Upper lobe of right lung (tissue), 1 donor: Measurements from ENCODE around the gene C3orf22. TPM values are rescaled to one million over a fixed set of nuclear protein-coding genes. Genes with fewer than 3 reads are reported as not detected.

Experiments
- ATAC-seq: fragments of 200-7000 bp; cut with Tn5 transposase; one replicate; pipeline ENCODE4 v1.9.1; 2020; ENCODE audit warnings: mild to moderate bottlenecking, moderate library complexity
- DNase-seq: peaks from one replicate; pipeline ENCODE4 v3.0.0-alpha.2; 2020
- H3K27ac ChIP-seq: fragments of 200-600 bp; one replicate; pipeline ENCODE4 v1.8.0; 2022
- H3K27me3 ChIP-seq: fragments of 200-600 bp; one replicate; pipeline ENCODE4 v1.8.0; 2022; ENCODE audit warnings: mild to moderate bottlenecking
- H3K36me3 ChIP-seq: fragments of 200-600 bp; one replicate; pipeline ENCODE4 v1.8.0; 2022
- H3K4me1 ChIP-seq: fragments of 200-600 bp; one replicate; pipeline ENCODE4 v1.8.0; 2022
- H3K4me3 ChIP-seq: fragments of 200-600 bp; one replicate; pipeline ENCODE4 v1.8.0; 2022; ENCODE audit warnings: mild to moderate bottlenecking
- H3K9me3 ChIP-seq: fragments of 200-600 bp; one replicate; pipeline ENCODE4 v1.8.0; 2022
- CTCF ChIP-seq: fragments of 200-600 bp; IDR thresholded peaks from one replicate; pipeline ENCODE4 v1.8.0; 2022; ENCODE audit warnings: antibody characterized with exemption
- intact Hi-C: fragments of 100-400 bp; cut with DNase I; formaldehyde crosslinking; loops from one replicate; pipeline ENCODE4 v1.11.0; 2022
- total RNA-seq: library from RNA; stranded (reverse); fragmentation: NEBNext Ultra II Directional; extraction: Animal tissue kit (Norgen Biotek cat#: 25700); gene quantifications from one replicate; pipeline ENCODE4 v1.2.1, GENCODE V29; 2021
- donor health status: DM: no; HTN: yes; CAD: no; lungs with severe emphysema.

The C3orf22 gene
- total RNA-seq, 1 donor from 2014 or later = not detected

- ATAC-seq (no peak), DNase-seq (peak; percentile 55)
- intact Hi-C loops = no loop called here
- no peak for TF ChIP-seq CTCF
- Histone ChIP-seq H3K9me3 (no peaks in the 10 kb centered on the region), H3K36me3 (no peaks in the 10 kb centered on the region), H3K27ac (no peak overlapping the region), H3K4me1 (no peaks in the 10 kb centered on the region), H3K4me3 (no peak overlapping the region), H3K27me3 (no peaks in the 10 kb centered on the region)
These were observed 45.6 kb downstream of the C3orf22 start for GRCh38 chr3:126512916-126513650.

GRCh38 chr3:126512026-126512425 is 46.7 kb downstream of the C3orf22 start:
- no peaks in the 10 kb centered on the region for H3K4me1 ChIP-seq
- TF ChIP-seq CTCF = no peak
- no peaks in the 10 kb centered on the region for H3K9me3 ChIP-seq
- H3K27ac ChIP-seq = no peak overlapping the region
- intact Hi-C loops = no loop called here
- no peak for ATAC-seq
- no peaks in the 10 kb centered on the region for H3K27me3 ChIP-seq
- peak; percentile 50 for DNase-seq
- no peaks in the 10 kb centered on the region for H3K36me3 ChIP-seq
- H3K4me3 ChIP-seq = no peak overlapping the region

GRCh38 chr3:126511291-126511690 is 47.4 kb downstream of the C3orf22 start:
- Histone ChIP-seq H3K27ac (no peak overlapping the region), H3K27me3 (no peaks in the 10 kb centered on the region), H3K4me1 (no peaks in the 10 kb centered on the region), H3K9me3 (no peaks in the 10 kb centered on the region), H3K4me3 (no peak overlapping the region), H3K36me3 (no peaks in the 10 kb centered on the region)
- intact Hi-C loops = no loop called here
- peak; percentile 26 for DNase-seq
- ATAC-seq = no peak
- no peak for TF ChIP-seq CTCF

- TF ChIP-seq CTCF = no peak
- intact Hi-C loops = no loop called here
- H3K4me3 ChIP-seq = no peak overlapping the region
- DNase-seq = peak; percentile 51
- H3K27ac ChIP-seq = no peak overlapping the region
- H3K9me3 ChIP-seq = no peaks in the 10 kb centered on the region
- no peaks in the 10 kb centered on the region for H3K27me3 ChIP-seq
- no peaks in the 10 kb centered on the region for H3K36me3 ChIP-seq
- H3K4me1 ChIP-seq = no peaks in the 10 kb centered on the region
- no peak for ATAC-seq
These were observed 48.3 kb downstream of the C3orf22 start for GRCh38 chr3:126510308-126510910.

- Histone ChIP-seq H3K27ac (no peak overlapping the region), H3K4me3 (no peak overlapping the region), H3K9me3 (no peaks in the 10 kb centered on the region), H3K27me3 (no peaks in the 10 kb centered on the region), H3K36me3 (no peaks in the 10 kb centered on the region), H3K4me1 (no peaks in the 10 kb centered on the region)
- no peak for TF ChIP-seq CTCF
- ATAC-seq (no peak), DNase-seq (peak; percentile 45)
- intact Hi-C loops = no loop called here
These were observed 49.0 kb downstream of the C3orf22 start for GRCh38 chr3:126509597-126510307.
